ENCODE measurements around the gene ITPR1.

ITPR1 gene

DNA sequence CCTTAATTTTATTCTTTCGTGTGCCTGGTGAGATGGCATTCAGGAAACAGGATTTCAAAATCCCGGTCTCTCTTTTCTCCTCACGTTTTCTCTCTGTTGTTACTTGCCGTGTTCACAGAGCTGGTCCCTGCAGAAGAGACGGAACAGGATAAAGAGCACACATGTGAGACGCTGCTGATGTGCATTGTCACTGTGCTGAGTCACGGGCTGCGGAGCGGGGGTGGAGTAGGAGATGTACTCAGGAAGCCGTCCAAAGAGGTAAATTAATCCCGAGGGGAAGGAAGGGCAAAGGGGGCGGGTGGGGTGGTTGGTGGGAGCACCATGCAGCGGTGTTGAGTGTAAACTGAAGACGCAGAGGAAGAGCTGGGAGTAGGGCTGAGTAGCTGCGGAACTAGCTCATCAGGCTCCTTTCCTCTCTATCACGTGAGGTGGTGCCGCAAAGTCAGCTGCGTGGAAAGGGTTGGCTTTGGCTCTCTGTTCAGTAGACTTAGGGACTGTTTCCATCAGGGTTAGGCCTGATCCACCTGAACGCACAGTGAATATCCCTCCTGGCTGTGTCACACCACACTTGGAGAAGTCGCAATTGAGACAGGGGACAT is 321.3 kb downstream of the ITPR1 start:
- TF ChIP-seq, protein P1, sequence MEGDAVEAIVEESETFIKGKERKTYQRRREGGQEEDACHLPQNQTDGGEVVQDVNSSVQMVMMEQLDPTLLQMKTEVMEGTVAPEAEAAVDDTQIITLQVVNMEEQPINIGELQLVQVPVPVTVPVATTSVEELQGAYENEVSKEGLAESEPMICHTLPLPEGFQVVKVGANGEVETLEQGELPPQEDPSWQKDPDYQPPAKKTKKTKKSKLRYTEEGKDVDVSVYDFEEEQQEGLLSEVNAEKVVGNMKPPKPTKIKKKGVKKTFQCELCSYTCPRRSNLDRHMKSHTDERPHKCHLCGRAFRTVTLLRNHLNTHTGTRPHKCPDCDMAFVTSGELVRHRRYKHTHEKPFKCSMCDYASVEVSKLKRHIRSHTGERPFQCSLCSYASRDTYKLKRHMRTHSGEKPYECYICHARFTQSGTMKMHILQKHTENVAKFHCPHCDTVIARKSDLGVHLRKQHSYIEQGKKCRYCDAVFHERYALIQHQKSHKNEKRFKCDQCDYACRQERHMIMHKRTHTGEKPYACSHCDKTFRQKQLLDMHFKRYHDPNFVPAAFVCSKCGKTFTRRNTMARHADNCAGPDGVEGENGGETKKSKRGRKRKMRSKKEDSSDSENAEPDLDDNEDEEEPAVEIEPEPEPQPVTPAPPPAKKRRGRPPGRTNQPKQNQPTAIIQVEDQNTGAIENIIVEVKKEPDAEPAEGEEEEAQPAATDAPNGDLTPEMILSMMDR (IDR thresholded peaks at IDR 0.05; ENCODE audit: extremely low read depth, insufficient read depth, missing control alignments), result no peak
- in situ Hi-C loops (cut with MboI; ENCODE audit: low pct_unique_long_range_greater_than_20kb, low sequenced_read_pairs, unreplicated experiment), result no loop called here
- no peak for DNase-seq (ENCODE audit: low spot score)

GRCh38 chr3:4814904-4815574 is 321.9 kb downstream of the ITPR1 start:
- DNase-seq (ENCODE audit: low spot score), result no peak
- in situ Hi-C loops (cut with MboI; ENCODE audit: low pct_unique_long_range_greater_than_20kb, low sequenced_read_pairs, unreplicated experiment), result no loop called here
- TF ChIP-seq, protein P1 (IDR thresholded peaks at IDR 0.05; ENCODE audit: extremely low read depth, insufficient read depth, missing control alignments), result no peak

DNA sequence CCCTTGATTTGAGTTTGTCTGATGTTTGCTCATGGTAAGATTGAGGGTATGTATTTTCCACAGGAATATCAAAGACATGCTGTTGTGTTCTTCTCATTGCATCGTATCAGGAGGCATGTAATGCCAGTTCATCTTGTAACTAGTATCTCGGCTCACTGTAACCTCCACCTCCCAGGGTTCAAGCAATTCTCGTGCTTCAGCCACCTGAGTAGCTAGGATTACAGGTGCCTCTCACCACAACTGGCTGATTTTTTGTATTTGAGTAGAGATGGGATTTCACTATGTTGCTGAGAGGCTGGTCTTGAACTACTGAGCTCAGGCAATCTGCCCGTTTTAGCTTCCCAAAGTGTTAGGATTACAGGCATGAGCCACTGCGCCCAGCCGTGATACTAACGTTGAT is 323.2 kb downstream of the ITPR1 start:
- DNase-seq (ENCODE audit: low spot score), result no peak
- TF ChIP-seq, protein P1 (IDR thresholded peaks at IDR 0.05; ENCODE audit: extremely low read depth, insufficient read depth, missing control alignments), result no peak
- in situ Hi-C loops (cut with MboI; ENCODE audit: low pct_unique_long_range_greater_than_20kb, low sequenced_read_pairs, unreplicated experiment), result no loop called here

DNA sequence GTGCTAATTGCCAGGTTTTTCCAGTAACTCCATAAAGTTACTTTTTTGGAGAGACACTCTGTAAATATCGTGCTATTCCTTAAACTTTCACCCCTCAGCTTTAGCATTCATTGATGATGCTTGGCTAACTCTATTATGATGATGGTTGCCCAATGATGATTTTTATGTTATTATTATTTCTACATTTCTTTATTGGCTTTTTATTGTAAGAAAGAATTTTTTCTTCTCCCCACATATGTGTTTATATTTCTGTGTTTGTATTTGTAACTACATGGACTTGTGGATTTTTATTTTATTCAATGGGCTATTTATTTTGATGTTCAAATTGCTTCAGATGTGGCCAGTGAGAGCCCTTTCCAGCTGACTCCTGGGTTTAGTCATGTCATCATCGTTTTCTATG is 323.6 kb downstream of the ITPR1 start:
- in situ Hi-C loops (cut with MboI; ENCODE audit: low pct_unique_long_range_greater_than_20kb, low sequenced_read_pairs, unreplicated experiment), result no loop called here
- TF ChIP-seq, protein P1 (IDR thresholded peaks at IDR 0.05; ENCODE audit: extremely low read depth, insufficient read depth, missing control alignments), result no peak
- DNase-seq (ENCODE audit: low spot score), result no peak

DNA sequence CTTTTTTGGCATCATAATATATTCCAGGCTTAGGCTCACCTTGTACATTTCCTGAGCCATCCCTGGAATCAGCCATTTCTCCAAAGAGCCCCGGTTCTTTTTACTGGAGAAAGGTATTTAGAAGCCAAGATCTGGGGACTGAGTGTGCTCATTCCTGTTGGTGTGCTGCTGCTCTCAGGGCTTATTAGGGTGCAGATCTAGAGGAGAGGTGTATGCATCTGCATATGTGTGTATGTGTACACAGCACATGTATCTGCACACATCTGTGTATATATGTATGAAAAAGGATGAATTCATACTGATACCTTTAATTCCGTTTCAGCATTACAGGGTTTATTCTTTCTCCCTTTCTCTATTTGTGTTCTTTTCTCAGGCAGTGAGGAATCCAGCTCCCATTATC is 324.0 kb downstream of the ITPR1 start:
- no peak for DNase-seq (ENCODE audit: low spot score)
- TF ChIP-seq, protein P1 (IDR thresholded peaks at IDR 0.05; ENCODE audit: extremely low read depth, insufficient read depth, missing control alignments), result no peak
- in situ Hi-C loops (cut with MboI; ENCODE audit: low pct_unique_long_range_greater_than_20kb, low sequenced_read_pairs, unreplicated experiment), result no loop called here

DNA sequence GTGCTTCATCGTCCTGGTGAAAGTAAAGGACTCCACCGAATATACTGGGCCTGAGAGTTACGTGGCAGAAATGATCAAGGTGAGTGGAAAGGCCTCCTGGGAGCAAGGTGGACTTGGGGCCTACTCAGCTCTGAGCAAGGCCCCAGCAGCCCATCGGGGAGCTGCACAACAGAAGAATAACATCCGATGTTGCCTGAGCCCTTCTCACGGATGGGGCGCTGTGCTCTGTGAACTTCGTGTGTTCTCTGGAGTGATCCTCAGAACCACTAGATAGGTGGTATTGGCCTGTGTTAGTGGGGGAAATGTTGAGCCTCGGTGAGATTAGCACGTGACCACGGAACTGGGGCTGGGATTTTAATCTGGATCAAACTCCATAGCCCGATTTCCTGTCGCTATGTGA is 325.0 kb downstream of the ITPR1 start:
- TF ChIP-seq, protein P1 (IDR thresholded peaks at IDR 0.05; ENCODE audit: extremely low read depth, insufficient read depth, missing control alignments), result no peak
- in situ Hi-C loops (cut with MboI; ENCODE audit: low pct_unique_long_range_greater_than_20kb, low sequenced_read_pairs, unreplicated experiment), result no loop called here
- DNase-seq (ENCODE audit: low spot score), result no peak
